ENCODE results near the gene SANBR.

Gene SANBR

DNA sequence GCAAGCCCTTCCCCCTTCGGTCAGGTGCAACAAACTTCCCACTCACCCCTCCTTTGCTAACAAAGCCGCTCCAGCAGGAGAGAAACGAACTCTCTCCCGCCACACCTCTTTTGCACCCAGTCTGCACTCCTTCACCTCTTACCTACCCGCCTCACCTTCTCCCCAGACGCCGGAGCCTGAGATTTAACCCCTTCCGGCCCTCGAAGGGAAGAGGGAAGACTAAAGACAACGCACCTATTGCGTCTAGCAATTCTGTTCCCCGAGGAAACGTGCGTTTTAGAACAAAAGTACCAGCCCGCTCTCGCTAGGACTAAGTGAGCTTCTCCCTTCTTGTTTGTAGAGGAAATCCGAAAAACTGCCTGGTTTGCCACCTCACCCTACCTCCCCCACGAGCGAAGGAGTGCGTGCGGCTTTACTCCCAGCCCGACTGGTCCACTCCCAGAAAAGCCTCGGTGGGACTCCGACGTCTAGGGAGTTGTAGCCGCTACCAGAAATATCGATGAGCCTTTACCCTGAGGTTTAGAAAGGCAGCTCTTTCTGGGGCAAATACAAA, 48.6 kb upstream of the SANBR start:
- peaks cover 63% of the 10 kb centered on the region for H3K79me2 ChIP-seq (ENCODE audit: control insufficient read depth, low read length)
- no peaks in the 10 kb centered on the region for H3F3A ChIP-seq (ENCODE audit: control insufficient read depth, insufficient read depth)

DNA sequence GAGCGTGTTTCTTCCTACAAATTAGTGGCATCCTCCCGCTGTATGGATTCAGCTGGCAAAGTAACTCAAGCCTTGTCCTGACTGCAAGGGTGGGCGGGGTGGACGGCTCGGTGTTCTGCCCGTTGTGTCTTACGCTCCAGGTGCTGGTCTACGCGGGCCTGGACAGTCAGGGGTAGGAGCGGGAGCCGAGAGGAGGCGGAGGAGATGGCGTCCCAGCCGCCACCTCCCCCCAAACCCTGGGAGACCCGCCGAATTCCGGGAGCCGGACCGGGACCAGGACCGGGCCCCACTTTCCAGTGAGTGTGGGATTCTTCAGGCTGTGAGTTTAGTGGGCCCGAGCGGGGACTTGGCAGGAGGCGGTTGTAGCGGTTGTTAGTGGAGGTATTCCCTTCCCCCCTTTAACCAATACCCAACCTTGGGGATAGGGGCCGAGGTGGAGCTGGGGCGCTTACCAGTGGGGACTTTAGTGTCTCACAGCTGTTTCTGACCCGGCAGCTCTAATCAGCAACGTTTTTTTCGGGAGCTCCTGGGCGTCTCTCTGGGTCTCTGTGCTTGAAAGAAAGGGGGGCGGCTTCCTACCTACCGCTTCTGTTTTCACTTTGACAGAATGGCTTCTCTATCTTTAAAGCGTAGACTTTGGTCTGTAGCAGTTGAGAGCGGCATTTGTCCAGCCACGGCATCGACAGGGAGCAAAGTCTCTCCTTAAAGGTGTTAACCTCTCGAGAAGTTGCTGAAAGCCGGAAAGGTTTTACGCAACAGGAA, 47.9 kb upstream of the SANBR start, which contains the start of the genes PEX13 and PUS10:
Gene PEX13 (plus strand): TSS at position 165 of the 762 bp plus-strand sequence. CDS start 40 bp downstream, at position 205.
Gene PUS10 (minus strand): TSS at position 700 of the 762 bp plus-strand sequence. CDS start 6,365 bp downstream, outside the sequence.
- Histone ChIP-seq H3K4me1 (ENCODE audit: control insufficient read depth, low read length) (peaks cover 23% of the 10 kb centered on the region), H3K9me3 (ENCODE audit: control insufficient read depth, insufficient read depth, low read length) (peaks cover 6% of the 10 kb centered on the region; the same call in 1 of the 2 replicates), H3K27me3 (ENCODE audit: control insufficient read depth, low read length) (no peaks in the 10 kb centered on the region), H4K20me1 (ENCODE audit: control insufficient read depth, insufficient read depth, low read depth, low read length) (no peaks in the 10 kb centered on the region), H3K4me2 (ENCODE audit: low read length) (peak within 1 kb of the TSS; percentile 91), H3K36me3 (ENCODE audit: control insufficient read depth, low read length) (peaks cover 23% of the 10 kb centered on the region), H3F3A (ENCODE audit: control insufficient read depth, insufficient read depth) (no peaks in the 10 kb centered on the region), H3K9me2 (replicated peaks; ENCODE audit: control insufficient read depth, low read length) (no peaks in the 10 kb centered on the region), H3K27ac (ENCODE audit: low read depth, low read length) (peak within 1 kb of the TSS; percentile 81), H3K79me2 (ENCODE audit: control insufficient read depth, low read length) (peaks cover 70% of the 10 kb centered on the region), H3K4me3 (ENCODE audit: low read length) (peak within 1 kb of the TSS; percentile 91)
- TF ChIP-seq, protein P1, sequence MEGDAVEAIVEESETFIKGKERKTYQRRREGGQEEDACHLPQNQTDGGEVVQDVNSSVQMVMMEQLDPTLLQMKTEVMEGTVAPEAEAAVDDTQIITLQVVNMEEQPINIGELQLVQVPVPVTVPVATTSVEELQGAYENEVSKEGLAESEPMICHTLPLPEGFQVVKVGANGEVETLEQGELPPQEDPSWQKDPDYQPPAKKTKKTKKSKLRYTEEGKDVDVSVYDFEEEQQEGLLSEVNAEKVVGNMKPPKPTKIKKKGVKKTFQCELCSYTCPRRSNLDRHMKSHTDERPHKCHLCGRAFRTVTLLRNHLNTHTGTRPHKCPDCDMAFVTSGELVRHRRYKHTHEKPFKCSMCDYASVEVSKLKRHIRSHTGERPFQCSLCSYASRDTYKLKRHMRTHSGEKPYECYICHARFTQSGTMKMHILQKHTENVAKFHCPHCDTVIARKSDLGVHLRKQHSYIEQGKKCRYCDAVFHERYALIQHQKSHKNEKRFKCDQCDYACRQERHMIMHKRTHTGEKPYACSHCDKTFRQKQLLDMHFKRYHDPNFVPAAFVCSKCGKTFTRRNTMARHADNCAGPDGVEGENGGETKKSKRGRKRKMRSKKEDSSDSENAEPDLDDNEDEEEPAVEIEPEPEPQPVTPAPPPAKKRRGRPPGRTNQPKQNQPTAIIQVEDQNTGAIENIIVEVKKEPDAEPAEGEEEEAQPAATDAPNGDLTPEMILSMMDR (IDR thresholded peaks at IDR 0.05; ENCODE audit: low read depth, low read length, poor library complexity, severe bottlenecking), result no peak
- no peak for TF ChIP-seq EZH2phosphoT487 (IDR thresholded peaks at IDR 0.05; ENCODE audit: borderline replicate concordance, low read length)

More for the DNA sequence above, 48.6 kb upstream of the SANBR start:
- no peaks in the 10 kb centered on the region for H4K20me1 ChIP-seq (ENCODE audit: control insufficient read depth, insufficient read depth, low read depth, low read length)
- H3K27ac ChIP-seq (ENCODE audit: low read depth, low read length), result peak overlapping the region; percentile 81
- no peaks in the 10 kb centered on the region for H3K27me3 ChIP-seq (ENCODE audit: control insufficient read depth, low read length)
- no peak for TF ChIP-seq EZH2phosphoT487 (IDR thresholded peaks at IDR 0.05; ENCODE audit: borderline replicate concordance, low read length)
- TF ChIP-seq, protein P1 (IDR thresholded peaks at IDR 0.05; ENCODE audit: low read depth, low read length, poor library complexity, severe bottlenecking), result no peak
- H3K4me1 ChIP-seq (ENCODE audit: control insufficient read depth, low read length), result peaks cover 23% of the 10 kb centered on the region
- no peaks in the 10 kb centered on the region for H3K9me2 ChIP-seq (replicated peaks; ENCODE audit: control insufficient read depth, low read length)
- H3K9me3 ChIP-seq (ENCODE audit: control insufficient read depth, insufficient read depth, low read length), result peaks cover 6% of the 10 kb centered on the region; the same call in 1 of the 2 replicates
- peak overlapping the region; percentile 91 for H3K4me2 ChIP-seq (ENCODE audit: low read length)
- peak overlapping the region; percentile 91 for H3K4me3 ChIP-seq (ENCODE audit: low read length)
- peaks cover 17% of the 10 kb centered on the region for H3K36me3 ChIP-seq (ENCODE audit: control insufficient read depth, low read length)

DNA sequence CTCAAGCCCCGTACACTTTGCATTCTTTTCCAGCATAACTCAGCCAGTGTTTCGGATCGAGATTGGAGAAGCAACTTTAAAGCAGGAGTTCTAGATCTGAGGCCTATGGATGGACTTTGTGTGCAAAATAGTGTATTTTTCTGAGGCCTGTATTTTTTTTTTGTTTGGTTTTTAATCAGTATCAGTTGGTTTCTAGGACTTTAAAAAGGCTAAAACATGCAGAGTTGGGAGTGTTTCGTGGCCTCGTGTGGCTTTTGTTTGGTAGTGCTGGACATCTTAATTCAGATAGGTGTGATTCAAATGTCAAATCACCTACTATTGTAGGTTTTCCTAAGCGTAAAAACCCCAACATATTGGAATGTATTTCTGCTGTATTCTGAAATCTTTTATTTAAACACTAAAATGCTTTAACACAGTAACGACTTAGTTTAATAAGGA, 47.3 kb upstream of the SANBR start:
- Histone ChIP-seq H3K4me2 (ENCODE audit: low read length) (peak overlapping the region; percentile 91), H4K20me1 (ENCODE audit: control insufficient read depth, insufficient read depth, low read depth, low read length) (no peaks in the 10 kb centered on the region), H3K79me2 (ENCODE audit: control insufficient read depth, low read length) (peaks cover 75% of the 10 kb centered on the region), H3F3A (ENCODE audit: control insufficient read depth, insufficient read depth) (no peaks in the 10 kb centered on the region), H3K27ac (ENCODE audit: low read depth, low read length) (peak overlapping the region; percentile 81), H3K4me1 (ENCODE audit: control insufficient read depth, low read length) (peaks cover 23% of the 10 kb centered on the region), H3K4me3 (ENCODE audit: low read length) (peak overlapping the region; percentile 91), H3K36me3 (ENCODE audit: control insufficient read depth, low read length) (peaks cover 23% of the 10 kb centered on the region), H3K9me3 (ENCODE audit: control insufficient read depth, insufficient read depth, low read length) (peaks cover 6% of the 10 kb centered on the region; the same call in 1 of the 2 replicates), H3K27me3 (ENCODE audit: control insufficient read depth, low read length) (no peaks in the 10 kb centered on the region), H3K9me2 (replicated peaks; ENCODE audit: control insufficient read depth, low read length) (no peaks in the 10 kb centered on the region)
- TF ChIP-seq EZH2phosphoT487 (IDR thresholded peaks at IDR 0.05; ENCODE audit: borderline replicate concordance, low read length), result no peak
- TF ChIP-seq, protein P1 (IDR thresholded peaks at IDR 0.05; ENCODE audit: low read depth, low read length, poor library complexity, severe bottlenecking), result no peak
